Measurements from ENCODE around the gene MFNG.

DNA sequence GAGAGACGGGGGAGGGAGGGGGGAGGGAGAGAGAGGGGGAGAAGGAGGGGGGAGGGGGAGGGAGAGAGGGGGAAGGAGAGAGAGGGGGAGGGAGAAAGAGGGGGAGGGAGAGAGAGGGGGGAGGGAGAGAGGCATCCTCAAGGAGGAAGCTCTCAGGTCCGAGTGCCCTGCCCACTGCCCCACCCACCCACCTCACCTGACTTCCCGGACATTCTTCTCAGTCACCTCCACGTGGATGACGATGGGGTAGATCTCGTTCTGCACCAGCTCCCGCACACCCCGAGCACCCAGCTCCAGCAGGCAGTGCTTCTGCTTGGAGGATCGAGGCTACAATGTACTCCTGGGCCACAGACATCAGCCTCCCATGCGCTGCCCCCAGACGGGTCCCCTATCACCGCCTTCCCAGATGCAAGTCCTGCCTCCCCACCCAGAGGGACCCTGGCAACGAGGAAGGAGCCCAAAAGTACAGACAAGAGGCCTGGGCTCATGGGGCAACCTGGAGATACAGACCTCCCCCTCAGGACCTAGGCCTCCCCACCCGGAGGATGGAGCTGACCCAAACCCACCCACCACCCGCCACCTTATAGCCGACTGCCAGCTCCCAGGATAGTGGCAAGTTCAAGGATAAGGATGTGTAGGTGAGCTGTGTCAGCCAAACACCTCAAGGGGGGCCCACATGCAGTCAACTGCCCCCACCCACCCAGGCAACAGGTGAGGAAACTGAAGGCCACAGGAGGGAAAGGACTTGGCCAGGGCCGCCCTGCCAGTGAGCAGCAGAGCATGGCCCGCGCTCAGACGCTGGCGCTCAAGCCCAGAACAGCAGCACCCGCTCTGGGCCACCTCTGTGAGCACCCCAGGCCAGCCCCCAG, 5.6 kb upstream of the MFNG start:
- TF ChIP-seq, protein P1, sequence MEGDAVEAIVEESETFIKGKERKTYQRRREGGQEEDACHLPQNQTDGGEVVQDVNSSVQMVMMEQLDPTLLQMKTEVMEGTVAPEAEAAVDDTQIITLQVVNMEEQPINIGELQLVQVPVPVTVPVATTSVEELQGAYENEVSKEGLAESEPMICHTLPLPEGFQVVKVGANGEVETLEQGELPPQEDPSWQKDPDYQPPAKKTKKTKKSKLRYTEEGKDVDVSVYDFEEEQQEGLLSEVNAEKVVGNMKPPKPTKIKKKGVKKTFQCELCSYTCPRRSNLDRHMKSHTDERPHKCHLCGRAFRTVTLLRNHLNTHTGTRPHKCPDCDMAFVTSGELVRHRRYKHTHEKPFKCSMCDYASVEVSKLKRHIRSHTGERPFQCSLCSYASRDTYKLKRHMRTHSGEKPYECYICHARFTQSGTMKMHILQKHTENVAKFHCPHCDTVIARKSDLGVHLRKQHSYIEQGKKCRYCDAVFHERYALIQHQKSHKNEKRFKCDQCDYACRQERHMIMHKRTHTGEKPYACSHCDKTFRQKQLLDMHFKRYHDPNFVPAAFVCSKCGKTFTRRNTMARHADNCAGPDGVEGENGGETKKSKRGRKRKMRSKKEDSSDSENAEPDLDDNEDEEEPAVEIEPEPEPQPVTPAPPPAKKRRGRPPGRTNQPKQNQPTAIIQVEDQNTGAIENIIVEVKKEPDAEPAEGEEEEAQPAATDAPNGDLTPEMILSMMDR (IDR thresholded peaks at IDR 0.05) = no peak
- TF ChIP-seq POLR2A (IDR thresholded peaks at IDR 0.05) = no peak
